CD8-positive, alpha-beta memory T cell (primary cell): ENCODE measurements around the gene SCN2A. TPM values are rescaled to one million over a fixed set of nuclear protein-coding genes. Genes with fewer than 3 reads are reported as not detected.

Source experiments
- CTCF ChIA-PET: fragments of 350-600 bp; sonication (Branson Sonifier 250); formaldehyde crosslinking; loops from one replicate; lab custom pipeline; 2021; ENCODE audit warnings: antibody characterized with exemption; lab: Charles Lee
- POLR2A ChIA-PET: fragments of 350-600 bp; sonication (Branson Sonifier 250); formaldehyde crosslinking; loops from one replicate; lab custom pipeline; 2021; ENCODE audit warnings: antibody characterized with exemption; lab: Charles Lee
- DNase-seq, 5 donors: peaks; one replicate each; pipeline versions ENCODE4 v3.0.0 to v3.0.0-alpha.2; 2020 to 2022; ENCODE audit warnings: mixed read lengths in 1 of 5
- H3K27ac ChIP-seq: one replicate; pipeline ENCODE4 v1.7.0; 2013; ENCODE audit warnings: low read depth, mild to moderate bottlenecking, low read length, moderate library complexity
- H3K27me3 ChIP-seq: 2 replicates; pipeline ENCODE4 v1.7.0; 2013; ENCODE audit warnings: low read length, mild to moderate bottlenecking; ENCODE audit not compliant: insufficient read depth, poor library complexity, severe bottlenecking
- H3K36me3 ChIP-seq: 2 replicates; pipeline ENCODE4 v1.7.0; 2013; ENCODE audit warnings: mild to moderate bottlenecking, low read length, moderate library complexity; ENCODE audit not compliant: insufficient read depth
- H3K4me1 ChIP-seq: 2 replicates; pipeline ENCODE4 v1.7.0; 2013; ENCODE audit warnings: mild to moderate bottlenecking, low read length, moderate library complexity; ENCODE audit not compliant: insufficient read depth
- H3K4me3 ChIP-seq: 2 replicates; pipeline ENCODE4 v1.7.0; 2013; ENCODE audit warnings: mild to moderate bottlenecking, low read length
- H3K9me3 ChIP-seq: 2 replicates; pipeline ENCODE4 v1.7.0; 2013; ENCODE audit warnings: mild to moderate bottlenecking, low read length
- H3K27ac Mint-ChIP-seq, 8 donors: one replicate each; pipeline ENCODE4 v1.8.0; 2020 to 2021; ENCODE audit warnings: mixed read lengths in 8 of 8, mild to moderate bottlenecking in 6 of 8, inconsistent platforms in 3 of 8, moderate library complexity in 3 of 8
- H3K27me3 Mint-ChIP-seq, 2 donors: one replicate each; pipeline ENCODE4 v1.8.0; 2020 to 2021; ENCODE audit warnings: mixed read lengths in 2 of 2, mild to moderate bottlenecking in 1 of 2, moderate library complexity in 1 of 2
- H3K36me3 Mint-ChIP-seq, 3 donors: one replicate each; pipeline ENCODE4 v1.8.0; 2020 to 2021; ENCODE audit warnings: mixed read lengths in 3 of 3, inconsistent platforms in 1 of 3, mild to moderate bottlenecking in 1 of 3
- H3K4me1 Mint-ChIP-seq, 3 donors: one replicate each; pipeline ENCODE4 v1.8.0; 2020 to 2021; ENCODE audit warnings: mixed read lengths in 3 of 3, inconsistent platforms in 1 of 3, mild to moderate bottlenecking in 1 of 3
- H3K4me3 Mint-ChIP-seq, 7 donors: one replicate each; pipeline ENCODE4 v1.8.0; 2020 to 2021; ENCODE audit warnings: mixed read lengths in 7 of 7, mild to moderate bottlenecking in 6 of 7, moderate library complexity in 4 of 7, inconsistent platforms in 2 of 7
- H3K9me3 Mint-ChIP-seq, 5 donors: one replicate each; pipeline ENCODE4 v1.8.0; 2020 to 2022; ENCODE audit warnings: mixed read lengths in 5 of 5, mild to moderate bottlenecking in 3 of 5, moderate library complexity in 2 of 5, inconsistent platforms in 1 of 5
- polyA plus RNA-seq: library from polyadenylated mRNA; unstranded; fragments of 300-500 nt; fragmentation: Illumina TruSeq; gene quantifications from one replicate; pipeline ENCODE4 v1.2.3, GENCODE V29; 2021
- total RNA-seq, 2 experiments: library from RNA; stranded (reverse); gene quantifications; one replicate each; pipeline ENCODE4 v1.2.3, GENCODE V29; 2021

Gene SCN2A
- total RNA-seq (not detected), polyA plus RNA-seq (not detected)

- Mint-ChIP-seq H3K27ac (no peak within 1 kb of the TSS), H3K27me3 (no peaks in the 10 kb centered on the region), H3K9me3 (peaks cover 0 to 8% (median 0%) of the 10 kb centered on the region in 5 donors), H3K4me1 (no peaks in the 10 kb centered on the region), H3K36me3 (no peaks in the 10 kb centered on the region), H3K4me3 (no peak within 1 kb of the TSS)
- Histone ChIP-seq H3K4me3 (no peak within 1 kb of the TSS), H3K27me3 (no peaks in the 10 kb centered on the region), H3K9me3 (no peaks in the 10 kb centered on the region), H3K4me1 (no peaks in the 10 kb centered on the region), H3K27ac (no peak within 1 kb of the TSS), H3K36me3 (no peaks in the 10 kb centered on the region)
- ChIA-PET CTCF (no interaction called here), POLR2A (no interaction called here)
- DNase-seq: no peak
These were observed at the start of gene SCN2A for GRCh38 chr2:165239230-165239629. TSS of gene SCN2A (plus strand) at chr2:165239414. CDS start at chr2:165295824, 56,410 bp downstream.

- Histone ChIP-seq H3K36me3 (no peaks in the 10 kb centered on the region), H3K4me3 (no peak overlapping the region), H3K9me3 (no peaks in the 10 kb centered on the region), H3K4me1 (no peaks in the 10 kb centered on the region), H3K27me3 (no peaks in the 10 kb centered on the region), H3K27ac (no peak overlapping the region)
- Mint-ChIP-seq H3K36me3 (no peaks in the 10 kb centered on the region), H3K27me3 (no peaks in the 10 kb centered on the region), H3K9me3 (peaks cover 0 to 8% (median 0%) of the 10 kb centered on the region in 5 donors), H3K27ac (no peak overlapping the region), H3K4me3 (no peak overlapping the region), H3K4me1 (no peaks in the 10 kb centered on the region)
- DNase-seq: no peak
- ChIA-PET POLR2A (no interaction called here), CTCF (no interaction called here)
These were observed 48.0 kb upstream of the SCN2A start for GRCh38 chr2:165191096-165191728.

GRCh38 chr2:165192729-165193128 lies 46.5 kb upstream of the SCN2A start:
- POLR2A ChIA-PET: no interaction called here
- H3K27me3 Mint-ChIP-seq: no peaks in the 10 kb centered on the region
- DNase-seq: no peak
- H3K4me3 Mint-ChIP-seq: no peak overlapping the region
- H3K36me3 ChIP-seq: no peaks in the 10 kb centered on the region
- CTCF ChIA-PET: no interaction called here
- no peaks in the 10 kb centered on the region for H3K4me1 Mint-ChIP-seq
- peaks cover 0 to 5% (median 0%) of the 10 kb centered on the region in 5 donors for H3K9me3 Mint-ChIP-seq
- H3K27ac Mint-ChIP-seq: no peak overlapping the region
- no peaks in the 10 kb centered on the region for H3K36me3 Mint-ChIP-seq
- H3K9me3 ChIP-seq: no peaks in the 10 kb centered on the region
- no peaks in the 10 kb centered on the region for H3K27me3 ChIP-seq
- H3K4me3 ChIP-seq: no peak overlapping the region
- no peaks in the 10 kb centered on the region for H3K4me1 ChIP-seq
- H3K27ac ChIP-seq: no peak overlapping the region

GRCh38 chr2:165193178-165193777 lies 45.9 kb upstream of the SCN2A start:
- Histone ChIP-seq H3K36me3 (no peaks in the 10 kb centered on the region), H3K9me3 (no peaks in the 10 kb centered on the region), H3K4me1 (no peaks in the 10 kb centered on the region), H3K27me3 (no peaks in the 10 kb centered on the region), H3K4me3 (no peak overlapping the region), H3K27ac (no peak overlapping the region)
- no peaks in the 10 kb centered on the region for H3K27me3 Mint-ChIP-seq
- no peak overlapping the region for H3K4me3 Mint-ChIP-seq
- peaks cover 0 to 5% (median 0%) of the 10 kb centered on the region in 5 donors for H3K9me3 Mint-ChIP-seq
- no peak overlapping the region for H3K27ac Mint-ChIP-seq
- POLR2A ChIA-PET: no interaction called here
- no peak for DNase-seq
- CTCF ChIA-PET: no interaction called here
- H3K4me1 Mint-ChIP-seq: no peaks in the 10 kb centered on the region
- no peaks in the 10 kb centered on the region for H3K36me3 Mint-ChIP-seq

GRCh38 chr2:165196411-165196810 lies 42.8 kb upstream of the SCN2A start:
- Mint-ChIP-seq H3K27ac (no peak overlapping the region), H3K27me3 (peaks cover 0 to 2% of the 10 kb centered on the region in 2 donors), H3K4me3 (no peak overlapping the region), H3K36me3 (no peaks in the 10 kb centered on the region), H3K4me1 (no peaks in the 10 kb centered on the region), H3K9me3 (peaks cover 0 to 2% (median 0%) of the 10 kb centered on the region in 5 donors)
- DNase-seq: no peak
- Histone ChIP-seq H3K36me3 (no peaks in the 10 kb centered on the region), H3K9me3 (no peaks in the 10 kb centered on the region), H3K4me1 (no peaks in the 10 kb centered on the region), H3K27ac (no peak overlapping the region), H3K27me3 (no peaks in the 10 kb centered on the region), H3K4me3 (no peak overlapping the region)
- POLR2A ChIA-PET: no interaction called here
- CTCF ChIA-PET: no interaction called here

- no peak overlapping the region for H3K4me3 Mint-ChIP-seq
- Histone ChIP-seq H3K4me1 (no peaks in the 10 kb centered on the region), H3K4me3 (no peak overlapping the region), H3K27me3 (no peaks in the 10 kb centered on the region), H3K9me3 (no peaks in the 10 kb centered on the region), H3K36me3 (no peaks in the 10 kb centered on the region), H3K27ac (no peak overlapping the region)
- DNase-seq: no peak
- POLR2A ChIA-PET: no interaction called here
- no peaks in the 10 kb centered on the region for H3K36me3 Mint-ChIP-seq
- CTCF ChIA-PET: no interaction called here
- H3K4me1 Mint-ChIP-seq: no peaks in the 10 kb centered on the region
- peaks cover 0 to 2% of the 10 kb centered on the region in 2 donors for H3K27me3 Mint-ChIP-seq
- peaks cover 0 to 2% (median 0%) of the 10 kb centered on the region in 5 donors for H3K9me3 Mint-ChIP-seq
- no peak overlapping the region for H3K27ac Mint-ChIP-seq
These were observed 41.9 kb upstream of the SCN2A start for GRCh38 chr2:165197346-165197745.

GRCh38 chr2:165198181-165198580 lies 41.0 kb upstream of the SCN2A start:
- no peaks in the 10 kb centered on the region for H3K36me3 ChIP-seq
- H3K27me3 ChIP-seq: no peaks in the 10 kb centered on the region
- DNase-seq: no peak
- H3K4me1 ChIP-seq: no peaks in the 10 kb centered on the region
- no peak overlapping the region for H3K27ac Mint-ChIP-seq
- CTCF ChIA-PET: no interaction called here
- H3K4me3 ChIP-seq: no peak overlapping the region
- no peak overlapping the region for H3K4me3 Mint-ChIP-seq
- H3K27me3 Mint-ChIP-seq: peaks cover 0 to 2% of the 10 kb centered on the region in 2 donors
- H3K9me3 Mint-ChIP-seq: no peaks in the 10 kb centered on the region
- no peak overlapping the region for H3K27ac ChIP-seq
- POLR2A ChIA-PET: no interaction called here
- H3K36me3 Mint-ChIP-seq: no peaks in the 10 kb centered on the region
- no peaks in the 10 kb centered on the region for H3K9me3 ChIP-seq
- no peaks in the 10 kb centered on the region for H3K4me1 Mint-ChIP-seq

- no peaks in the 10 kb centered on the region for H3K9me3 Mint-ChIP-seq
- H3K27me3 Mint-ChIP-seq: peaks cover 0 to 2% of the 10 kb centered on the region in 2 donors
These were observed 37.0 kb upstream of the SCN2A start for GRCh38 chr2:165202239-165202638.

More at GRCh38 chr2:165202239-165202638, 37.0 kb upstream of the SCN2A start:
- POLR2A ChIA-PET: no interaction called here
- Histone ChIP-seq H3K4me3 (no peak overlapping the region), H3K4me1 (no peaks in the 10 kb centered on the region), H3K27ac (no peak overlapping the region), H3K36me3 (no peaks in the 10 kb centered on the region), H3K27me3 (no peaks in the 10 kb centered on the region), H3K9me3 (no peaks in the 10 kb centered on the region)
- no peak overlapping the region for H3K27ac Mint-ChIP-seq
- H3K4me3 Mint-ChIP-seq: no peak overlapping the region
- CTCF ChIA-PET: no interaction called here
- peaks cover 0 to 4% (median 2%) of the 10 kb centered on the region in 3 donors for H3K4me1 Mint-ChIP-seq
- no peak for DNase-seq
- H3K36me3 Mint-ChIP-seq: no peaks in the 10 kb centered on the region
